NCI-H226 (cell line): Measurements from ENCODE around the gene HIP1R.
"Not testable (repeated sequence)": the region's sequence is repeated elsewhere in the genome, so short reads cannot be mapped to it uniquely, and the experiment has no call there.

Experiments used
- DNase-seq: peaks from one replicate; pipeline ENCODE4 v3.0.0-alpha.2; 2015

HIP1R gene

DNA sequence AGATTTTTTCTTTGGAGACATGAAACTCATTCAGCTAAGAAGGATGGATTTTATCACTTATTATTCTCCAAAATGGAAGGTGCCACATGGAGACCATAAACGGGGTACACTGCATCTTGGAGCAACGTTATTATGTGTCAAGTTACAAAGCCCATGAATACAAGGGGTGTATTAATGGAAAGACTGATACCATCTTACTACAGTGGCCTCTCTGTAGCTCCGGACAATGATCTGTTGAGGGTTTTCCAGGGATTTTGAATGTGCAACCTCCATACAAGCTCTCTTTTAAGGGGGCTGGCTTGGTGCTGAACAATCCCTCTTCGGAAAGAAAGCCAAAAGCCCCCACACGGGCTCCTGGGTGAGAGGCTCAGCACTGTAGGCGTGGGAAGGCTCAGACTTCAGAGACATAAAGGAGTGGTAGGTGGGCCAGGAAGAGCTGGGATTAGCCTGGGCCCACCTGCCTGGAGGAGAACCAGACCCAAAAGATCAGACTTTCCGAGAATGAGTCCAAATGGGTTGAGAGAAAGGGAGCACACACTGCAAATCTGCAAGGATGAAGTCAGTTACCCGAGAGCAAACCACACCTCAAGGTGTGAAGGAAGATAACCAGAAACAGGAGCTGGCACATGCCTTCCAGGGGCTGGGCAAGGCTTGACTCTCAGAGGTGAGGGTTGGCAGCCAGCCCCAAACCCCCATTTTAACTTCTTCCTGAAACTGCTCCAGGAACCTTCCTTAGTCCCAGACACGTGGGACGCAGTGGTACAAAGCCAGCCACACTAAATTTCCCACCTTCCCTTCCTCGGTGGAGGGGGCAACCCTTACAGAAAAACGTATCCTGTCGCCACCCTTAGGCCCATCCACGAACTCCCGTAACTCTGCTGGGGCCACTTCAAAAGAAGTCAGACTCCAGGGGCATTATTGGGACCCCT, 59.2 kb downstream of the HIP1R start:
- DNase-seq, result no peak

GRCh38 chr12:122895320-122895703, 60.1 kb downstream of the HIP1R start:
- no peak for DNase-seq

DNA sequence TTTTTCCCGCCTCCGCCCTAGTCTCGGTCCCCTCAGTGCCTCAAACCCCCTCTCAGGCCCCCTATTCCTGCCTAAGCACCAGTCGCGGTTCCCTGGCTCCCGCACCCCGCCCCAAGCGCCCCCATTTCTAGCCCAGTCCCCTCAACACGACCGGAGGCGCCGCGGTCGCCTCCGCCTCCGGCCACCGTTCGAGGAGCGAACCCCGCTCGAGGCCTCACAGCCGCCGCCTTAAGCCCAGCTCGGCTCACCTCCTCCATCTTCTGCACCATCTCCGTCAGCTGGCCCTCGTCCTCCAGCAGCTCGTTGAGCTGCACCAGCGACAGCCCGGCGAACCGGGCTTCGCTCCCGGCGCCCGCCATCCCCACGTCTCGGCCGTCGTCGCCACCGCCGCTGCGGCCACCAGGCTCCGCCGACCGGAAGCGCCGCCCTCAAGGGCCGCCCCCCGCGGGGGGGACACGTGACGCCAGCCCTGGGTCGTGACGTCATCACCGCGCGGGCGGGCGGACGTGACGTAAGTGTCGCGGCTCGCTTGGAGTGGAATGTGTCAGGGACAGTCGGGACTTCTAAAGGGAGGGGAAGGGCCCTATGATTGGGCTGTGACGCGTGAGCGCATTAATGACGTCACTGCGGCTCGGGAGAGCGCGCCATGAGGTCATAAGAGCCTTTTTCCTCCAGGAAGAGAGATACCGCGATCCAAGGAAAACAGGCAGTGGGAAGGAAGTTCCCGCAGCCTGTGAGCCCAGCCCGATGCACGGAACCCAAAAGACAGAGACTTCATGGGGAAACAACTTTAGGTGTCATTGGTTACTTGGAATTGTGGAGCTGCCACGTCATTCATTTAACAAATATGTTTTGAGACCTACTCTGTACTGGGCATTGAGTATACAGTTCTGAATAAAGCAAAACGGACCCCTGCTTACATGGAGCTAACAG, 60.7 kb downstream of the HIP1R start, which contains the start of gene VPS37B:
Gene VPS37B (minus strand): TSS at position 421 of the 933 bp plus-strand sequence. CDS start 62 bp downstream, at position 359.
- peak; percentile 60 for DNase-seq

- no peak for DNase-seq
Measured at GRCh38 chr12:122896662-122897061, 61.4 kb downstream of the HIP1R start.

GRCh38 chr12:122899887-122900286, 64.6 kb downstream of the HIP1R start:
- no peak for DNase-seq

DNA sequence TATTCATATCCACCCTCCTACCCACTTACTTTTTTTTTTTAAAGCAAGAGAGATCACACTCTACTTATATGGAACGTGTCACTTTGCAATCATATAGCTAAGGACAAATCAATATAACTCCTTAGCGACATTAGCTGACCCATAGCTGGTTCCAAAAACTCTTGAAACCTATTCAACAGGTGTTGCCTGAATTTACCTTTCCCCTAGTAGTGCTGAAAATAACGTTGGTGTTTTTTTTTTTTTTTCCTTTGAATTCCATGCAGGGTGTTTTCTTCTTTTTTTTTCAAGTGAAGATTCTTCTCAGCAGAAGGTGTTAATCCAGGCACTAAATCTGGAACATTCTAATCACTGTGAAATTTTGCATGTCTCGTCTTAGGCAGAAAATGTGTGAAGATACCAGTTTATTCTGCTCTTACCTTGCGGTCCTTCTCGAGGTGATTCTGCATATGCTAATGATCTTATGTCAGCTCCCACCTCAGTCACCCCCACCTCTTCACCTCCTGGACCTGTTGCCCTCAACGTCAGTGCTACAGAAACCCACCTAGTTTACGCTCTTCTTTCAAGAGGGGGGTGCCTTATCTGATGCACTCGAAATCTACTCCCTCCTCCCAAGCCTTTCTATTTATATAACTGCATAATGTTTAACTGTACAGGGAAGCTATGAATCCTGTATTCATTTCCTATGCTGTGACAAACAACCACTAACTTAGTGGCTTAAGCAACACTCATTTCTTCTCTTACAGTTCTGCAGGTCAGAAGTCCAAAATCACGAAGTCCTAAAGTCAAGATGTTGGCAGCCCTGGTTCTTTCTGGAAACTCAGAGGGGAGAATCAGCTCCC, 67.8 kb downstream of the HIP1R start:
- no peak for DNase-seq

DNA sequence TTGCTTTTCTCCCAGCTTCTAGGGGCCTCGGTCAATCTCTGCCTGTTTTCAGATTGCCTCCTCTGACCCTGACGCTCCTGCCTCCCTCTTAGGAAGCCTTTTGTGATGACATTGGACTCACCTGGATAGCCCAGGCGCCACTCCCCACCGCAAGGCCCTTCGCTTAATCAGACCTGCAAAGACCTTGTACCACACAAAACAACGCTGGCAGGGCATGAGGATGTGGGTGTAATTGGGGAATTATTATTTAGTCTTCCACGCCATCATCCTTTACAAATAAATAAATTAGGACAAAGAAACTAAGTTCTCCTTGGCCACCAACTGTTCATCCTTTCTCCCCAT, 68.4 kb downstream of the HIP1R start:
- DNase-seq, result no peak

DNA sequence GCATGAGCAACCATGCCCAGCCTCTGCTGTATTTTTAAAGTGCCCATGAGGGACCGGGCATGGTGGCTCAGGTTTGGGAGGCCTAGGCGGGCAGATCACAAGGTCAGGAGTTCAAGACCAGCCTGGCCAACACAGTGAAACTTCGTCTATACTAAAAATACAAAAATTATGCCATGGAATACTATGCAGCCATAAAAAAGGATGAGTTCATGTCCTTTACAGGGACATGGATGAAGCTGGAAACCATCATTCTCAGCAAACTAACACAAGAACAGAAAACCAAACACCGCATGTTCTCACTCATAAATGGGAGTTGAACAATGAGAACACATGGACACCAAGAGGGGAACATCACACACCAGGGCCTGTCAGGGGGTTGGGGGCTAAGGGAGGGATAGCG, 70.0 kb downstream of the HIP1R start:
- not testable (repeated sequence) for DNase-seq

DNA sequence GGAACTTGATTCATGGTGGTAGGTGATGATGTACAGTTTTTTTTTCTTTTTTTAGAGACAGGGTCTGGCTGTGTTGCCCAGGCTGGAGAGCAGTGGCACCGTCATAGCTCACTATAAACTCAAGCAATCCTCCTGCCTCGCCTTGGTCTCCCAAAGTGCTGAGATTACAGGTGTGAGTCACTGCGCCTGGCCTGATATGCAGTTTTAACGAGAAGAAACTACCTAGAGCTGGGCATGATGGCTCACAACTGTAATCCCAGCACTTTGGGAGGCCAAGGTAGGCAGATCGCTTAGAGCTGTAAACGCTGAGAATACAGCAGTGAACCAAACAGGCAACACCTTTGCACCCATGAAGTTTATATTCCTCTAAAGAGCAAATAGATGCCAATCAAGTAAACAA, 73.7 kb downstream of the HIP1R start:
- no peak for DNase-seq

DNA sequence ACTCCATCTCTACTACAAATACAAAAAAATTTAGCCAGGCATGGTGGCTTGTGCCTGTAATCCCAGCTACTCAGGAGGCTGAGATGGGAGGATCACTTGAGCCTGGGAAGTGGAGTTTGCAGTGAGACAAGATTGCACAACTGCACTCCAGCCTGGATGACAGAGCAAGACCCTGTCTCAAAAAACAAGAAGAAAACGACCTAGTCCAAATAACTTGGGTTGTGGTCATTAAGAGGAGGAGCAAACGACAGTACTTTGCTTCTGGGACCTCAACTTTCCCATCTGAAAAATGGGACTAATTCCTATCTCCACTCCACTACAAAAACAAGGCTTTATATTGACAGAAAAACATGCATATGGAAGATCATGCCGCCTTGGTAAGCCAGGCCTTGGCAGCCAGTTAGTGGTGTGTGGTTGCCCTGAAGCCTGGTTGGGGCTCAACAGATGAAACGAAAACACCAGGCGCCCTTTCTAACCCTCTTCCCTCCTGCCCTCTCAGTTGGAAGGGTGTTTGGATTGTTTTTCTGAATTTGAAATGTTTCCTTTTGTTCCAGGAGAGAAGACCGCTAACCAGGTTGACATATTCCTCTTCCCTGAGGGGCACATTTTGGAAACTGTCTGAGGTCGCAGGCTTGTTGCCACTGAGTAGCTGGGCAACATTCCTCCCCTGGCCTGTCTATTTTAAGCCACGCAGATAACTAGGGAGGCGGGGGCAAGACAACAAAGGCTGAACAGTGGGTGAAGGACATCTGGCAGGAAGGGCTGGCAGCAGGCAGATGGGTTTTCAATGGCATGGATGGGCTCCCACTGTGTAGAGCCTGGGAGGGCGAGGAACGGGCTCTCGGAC, 74.4 kb downstream of the HIP1R start:
- DNase-seq, result no peak
